Middle frontal gyrus (tissue), 1 donor: ENCODE data around the gene ETFDH.
"Not testable (repeated sequence)": the region's sequence is repeated elsewhere in the genome, so short reads cannot be mapped to it uniquely, and the experiment has no call there.

Experiments
- DNase-seq: peaks from one replicate; pipeline ENCODE4 v3.0.0-alpha.2; 2015; ENCODE audit warnings: low spot score; ENCODE audit errors: extremely low spot score

The ETFDH gene

GRCh38 chr4:158754385-158755180 is 82.5 kb downstream of the ETFDH start:
- no peak for DNase-seq

- not testable (repeated sequence) for DNase-seq
These were observed 83.7 kb downstream of the ETFDH start for GRCh38 chr4:158755819-158756218.

- no peak for DNase-seq
These were observed 84.5 kb downstream of the ETFDH start for GRCh38 chr4:158756588-158756987.

- no peak for DNase-seq
These were observed 86.0 kb downstream of the ETFDH start for GRCh38 chr4:158758142-158758541.

- no peak for DNase-seq
These were observed 86.6 kb downstream of the ETFDH start for GRCh38 chr4:158758703-158759102.
